Smooth muscle cell (in vitro differentiated cells): ENCODE measurements around the gene ADAT1. TPM values are rescaled to one million over a fixed set of nuclear protein-coding genes. Genes with fewer than 3 reads are reported as not detected.
A peak's percentile ranks its signal among the peaks of the same experiment; 100 is the strongest.

Experiments used
- DNase-seq: peaks from one replicate; lab custom pipeline; 2025; ENCODE audit not compliant: unreplicated experiment; lab: John Stamatoyannopoulos, UW
- H2AFZ ChIP-seq: fragments of 200-600 bp; sonication (generic); 2 replicates; pipeline ENCODE4 v1.6.0; 2016; ENCODE audit warnings: antibody characterized with exemption, low read depth, mild to moderate bottlenecking
- H3F3A ChIP-seq: fragments of 200-600 bp; sonication (generic); 2 replicates; pipeline ENCODE4 v1.6.0; 2017; ENCODE audit warnings: antibody characterized with exemption, low read depth
- H3K27ac ChIP-seq: fragments of 200-600 bp; sonication (generic); 2 replicates; pipeline ENCODE4 v1.5.1; 2016; ENCODE audit warnings: low read depth, mild to moderate bottlenecking
- H3K27me3 ChIP-seq: fragments of 200-600 bp; sonication (generic); 2 replicates; pipeline ENCODE4 v1.6.1; 2016; ENCODE audit warnings: low read depth, mild to moderate bottlenecking
- H3K36me3 ChIP-seq: fragments of 200-600 bp; sonication (generic); 2 replicates; pipeline ENCODE4 v1.5.1; 2016; ENCODE audit warnings: low read depth
- H3K4me1 ChIP-seq: fragments of 200-600 bp; sonication (generic); 2 replicates; pipeline ENCODE4 v1.5.1; 2016; ENCODE audit warnings: low read depth
- H3K4me2 ChIP-seq: fragments of 200-600 bp; sonication (generic); 2 replicates; pipeline ENCODE4 v1.6.0; 2016; ENCODE audit warnings: mild to moderate bottlenecking
- H3K4me3 ChIP-seq: fragments of 200-600 bp; sonication (generic); 2 replicates; pipeline ENCODE4 v1.5.1; 2016; ENCODE audit warnings: mild to moderate bottlenecking
- H3K79me2 ChIP-seq: fragments of 200-600 bp; sonication (generic); 2 replicates; pipeline ENCODE4 v1.6.0; 2016; ENCODE audit warnings: low read depth, mild to moderate bottlenecking
- H3K9ac ChIP-seq: fragments of 200-600 bp; sonication (generic); 2 replicates; pipeline ENCODE4 v1.6.0; 2016; ENCODE audit warnings: low read depth
- H3K9me3 ChIP-seq: fragments of 200-600 bp; sonication (generic); replicated peaks from 2 replicates; pipeline ENCODE4 v1.5.1; 2016; ENCODE audit warnings: low read depth
- H4K20me1 ChIP-seq: fragments of 200-600 bp; sonication (generic); 2 replicates; pipeline ENCODE4 v1.6.0; 2016; ENCODE audit warnings: low read depth
- CTCF ChIP-seq: fragments of 200-600 bp; sonication (generic); IDR thresholded peaks from 2 replicates; pipeline ENCODE4 v1.5.1; 2017; ENCODE audit warnings: borderline replicate concordance, mild to moderate bottlenecking, antibody characterized with exemption; ENCODE audit not compliant: insufficient read depth, poor library complexity, severe bottlenecking
- WGBS: methylation state at CpG from one replicate; pipeline ENCODE4 v1.1.7; 2016; ENCODE audit warnings: low lambda C conversion rate; 5-methylcytosine and 5-hydroxymethylcytosine counted together
- polyA plus RNA-seq: library from polyadenylated mRNA; unstranded; fragments of >200 nt; fragmentation: Nextera tagmentation; extraction: Ambion mirVana; gene quantifications from 2 replicates; pipeline ENCODE4 v1.2.1, GENCODE V29; 2016
- total RNA-seq: library from RNA; depleted of rRNA; stranded (reverse); fragments of >200 nt; gene quantifications from 2 replicates; pipeline ENCODE4 v1.2.3, GENCODE V29; 2014

Gene ADAT1
- total and polyA plus RNA-seq, 2 experiments from 2014 or later: 13.4 to 27.8 TPM

DNA sequence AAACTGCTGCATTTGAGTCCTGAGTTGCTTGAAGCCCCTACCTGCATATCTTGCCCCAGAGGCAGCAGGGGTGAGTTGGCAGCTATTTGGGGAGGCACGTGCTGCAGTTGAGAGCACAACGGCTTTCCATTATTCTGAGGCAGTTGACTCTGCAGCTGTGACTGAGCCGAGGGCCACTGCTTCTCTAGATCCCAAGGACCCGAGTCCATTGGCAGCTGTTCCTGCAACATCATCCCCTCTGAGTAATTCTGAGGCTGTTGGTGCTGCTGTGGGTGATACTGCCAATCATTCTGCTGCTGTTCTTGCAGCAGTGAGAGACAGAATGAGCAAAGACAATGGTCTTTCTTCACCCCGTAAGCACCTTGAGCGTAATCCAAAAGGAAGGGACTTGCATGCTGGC lies 37.2 kb upstream of the ADAT1 start:
- H3K27me3 ChIP-seq: no peaks in the 10 kb centered on the region
- H4K20me1 ChIP-seq: peaks cover 34% of the 10 kb centered on the region
- no peak overlapping the region for H3K27ac ChIP-seq
- no peak overlapping the region for H3K4me3 ChIP-seq
- no peak overlapping the region for H2AFZ ChIP-seq
- H3K4me2 ChIP-seq: no peak overlapping the region
- H3K36me3 ChIP-seq: peaks cover 15% of the 10 kb centered on the region
- WGBS: 94% methylated on average over 6 of the region's 6 CpGs
- H3K79me2 ChIP-seq: no peaks in the 10 kb centered on the region
- no peak for TF ChIP-seq CTCF
- no peak overlapping the region for H3K9ac ChIP-seq
- H3F3A ChIP-seq: no peaks in the 10 kb centered on the region
- no peaks in the 10 kb centered on the region for H3K9me3 ChIP-seq
- no peaks in the 10 kb centered on the region for H3K4me1 ChIP-seq
- DNase-seq: no peak

GRCh38 chr16:75658175-75658574 lies 35.1 kb upstream of the ADAT1 start:
- Histone ChIP-seq H3K4me3 (no peak overlapping the region), H3K27me3 (no peaks in the 10 kb centered on the region), H2AFZ (no peak overlapping the region), H3K4me1 (no peaks in the 10 kb centered on the region), H4K20me1 (peaks cover 55% of the 10 kb centered on the region), H3K36me3 (peaks cover 15% of the 10 kb centered on the region), H3K4me2 (no peak overlapping the region), H3K27ac (no peak overlapping the region), H3K79me2 (peaks cover 4% of the 10 kb centered on the region), H3K9me3 (no peaks in the 10 kb centered on the region), H3F3A (no peaks in the 10 kb centered on the region), H3K9ac (no peak overlapping the region)
- 98% methylated on average over 2 of the region's 2 CpGs for WGBS
- no peak for TF ChIP-seq CTCF
- no peak for DNase-seq

GRCh38 chr16:75653922-75654321 lies 30.8 kb upstream of the ADAT1 start:
- Histone ChIP-seq H3K4me1 (peaks cover 17% of the 10 kb centered on the region), H2AFZ (no peak overlapping the region), H3K9ac (no peak overlapping the region), H4K20me1 (peaks cover 97% of the 10 kb centered on the region), H3F3A (no peaks in the 10 kb centered on the region), H3K79me2 (peaks cover 47% of the 10 kb centered on the region), H3K9me3 (no peaks in the 10 kb centered on the region), H3K27ac (no peak overlapping the region), H3K36me3 (peaks cover 15% of the 10 kb centered on the region), H3K4me2 (no peak overlapping the region), H3K4me3 (no peak overlapping the region), H3K27me3 (no peaks in the 10 kb centered on the region)
- WGBS: 50% methylated on average over 1 of the region's 1 CpG
- no peak for DNase-seq
- no peak for TF ChIP-seq CTCF

GRCh38 chr16:75648265-75649076 lies 25.4 kb upstream of the ADAT1 start:
- peak overlapping the region; percentile 85 for H3K27ac ChIP-seq
- peak overlapping the region; percentile 89 for H3K4me3 ChIP-seq
- H3K36me3 ChIP-seq: no peaks in the 10 kb centered on the region
- no peak for TF ChIP-seq CTCF
- DNase-seq: peak; percentile 56
- WGBS: under 1% methylated on average over 62 of the region's 62 CpGs
- no peaks in the 10 kb centered on the region for H3F3A ChIP-seq
- peaks cover 89% of the 10 kb centered on the region for H3K79me2 ChIP-seq
- peak overlapping the region; percentile 98 for H3K4me2 ChIP-seq
- H3K4me1 ChIP-seq: peaks cover 28% of the 10 kb centered on the region
- H2AFZ ChIP-seq: peak overlapping the region; percentile 94
- peaks cover 64% of the 10 kb centered on the region for H4K20me1 ChIP-seq
- peak overlapping the region; percentile 88 for H3K9ac ChIP-seq
- H3K9me3 ChIP-seq: no peaks in the 10 kb centered on the region
- no peaks in the 10 kb centered on the region for H3K27me3 ChIP-seq
